HepG2 (cell line): ENCODE data around the gene FNDC3B. TPM values are rescaled to one million over a fixed set of nuclear protein-coding genes. Genes with fewer than 3 reads are reported as not detected.

Source experiments
- ATAC-seq: fragments of 200-7000 bp; cut with Tn5 transposase; 3 replicates; pipeline ENCODE4 v1.9.1; 2020; ENCODE audit warnings: mild to moderate bottlenecking, moderate library complexity
- BruUV-seq: library from RNA; stranded (reverse); fragments of 400-500 nt; replicated peaks from 2 replicates; lab custom pipeline; 2021; lab: Mats Ljungman, UMichigan
- CTCF ChIA-PET: fragments of 300-600 bp; formaldehyde crosslinking; extraction: SDS; loops from one replicate; lab custom pipeline; 2021; ENCODE audit warnings: low total read pairs, inconsistent platforms, low intra/inter-chr PET ratio; lab: Yijun Ruan, JAX
- POLR2A ChIA-PET: fragments of 350-600 bp; sonication (Branson Sonifier 250); formaldehyde crosslinking; loops from one replicate; lab custom pipeline; 2020; ENCODE audit warnings: antibody characterized with exemption, inconsistent platforms; lab: Yijun Ruan, JAX
- DNase-seq: peaks from one replicate; pipeline ENCODE4 v3.0.0-alpha.2; 2015; ENCODE audit warnings: low spot score
- FAIRE-seq: peaks from 3 replicates; lab custom pipeline; 2011; peaks lifted over from hg19 to GRCh38; lab: Jason Lieb, UNC
- H2AFZ ChIP-seq: one replicate; pipeline ENCODE4 v1.6.1; 2011; ENCODE audit warnings: low read length, inconsistent platforms
- H3K27ac ChIP-seq: fragments of 300-600 bp; 3 replicates; pipeline ENCODE4 v1.8.0; 2011; ENCODE audit warnings: mixed run types, mild to moderate bottlenecking, mixed read lengths, low read length, inconsistent platforms; ENCODE audit not compliant: insufficient read depth; ENCODE audit errors: extremely low read length
- H3K27me3 ChIP-seq, 2 experiments: fragments of 200-600 bp in 1 of 2; 2 replicates in 1 of 2; 3 replicates in 1 of 2; pipeline versions ENCODE4 v1.6.0 to v1.8.0; 2011; ENCODE audit warnings: low read length in 2 of 2, mild to moderate bottlenecking in 2 of 2, moderate library complexity in 2 of 2, inconsistent platforms in 1 of 2; ENCODE audit not compliant: insufficient read depth in 2 of 2, control insufficient read depth in 1 of 2
- H3K36me3 ChIP-seq, 2 experiments: fragments of 200-600 bp in 1 of 2; replicated peaks in 1 of 2; 2 replicates in 1 of 2; 3 replicates in 1 of 2; pipeline versions ENCODE4 v1.5.1 to v1.8.0; 2011; ENCODE audit warnings: low read length in 2 of 2, inconsistent platforms in 1 of 2; ENCODE audit not compliant: insufficient read depth in 2 of 2, control insufficient read depth in 1 of 2
- H3K4me1 ChIP-seq: 2 replicates; pipeline ENCODE4 v1.5.1; 2012; ENCODE audit warnings: low read length, inconsistent platforms; ENCODE audit not compliant: insufficient read depth
- H3K4me2 ChIP-seq: 2 replicates; pipeline ENCODE4 v1.6.0; 2011; ENCODE audit warnings: low read depth, low read length, inconsistent platforms
- H3K4me3 ChIP-seq, 3 experiments: fragments of 200-600 bp in 1 of 3; sonication (generic), shearing (Covaris generic) in 1 of 3; replicated peaks in 1 of 3; 2 replicates each; pipeline ENCODE4 v1.5.1; 2011 to 2016; ENCODE audit warnings: low read length in 3 of 3, inconsistent platforms in 2 of 3, low read depth in 2 of 3, mild to moderate bottlenecking in 2 of 3, control low read depth in 1 of 3, mixed read lengths in 1 of 3; ENCODE audit not compliant: insufficient read depth in 1 of 3
- H3K79me2 ChIP-seq: one replicate; pipeline ENCODE4 v1.6.1; 2011; ENCODE audit warnings: low read length, inconsistent platforms; ENCODE audit not compliant: insufficient read depth
- H3K9ac ChIP-seq: 2 replicates; pipeline ENCODE4 v1.6.0; 2011; ENCODE audit warnings: mild to moderate bottlenecking, low read depth, low read length, inconsistent platforms; ENCODE audit not compliant: insufficient read depth
- H3K9me3 ChIP-seq: 2 replicates; pipeline ENCODE4 v1.5.1; 2012; ENCODE audit warnings: mild to moderate bottlenecking, low read length
- H4K20me1 ChIP-seq: 2 replicates; pipeline ENCODE4 v1.6.0; 2011; ENCODE audit warnings: inconsistent platforms, mild to moderate bottlenecking, low read length, moderate library complexity; ENCODE audit not compliant: insufficient read depth
- AGO2 ChIP-seq: fragments of 200-400 bp; formaldehyde crosslinking; optimal IDR thresholded peaks from 2 replicates; pipeline ENCODE3; 2017; ENCODE audit warnings: mild to moderate bottlenecking, low read depth, low read length, moderate library complexity
- CEBPZ ChIP-seq: IDR thresholded peaks from 2 replicates; pipeline ENCODE4 v1.6.1; 2012; ENCODE audit warnings: low read length, improper control_type of control experiment
- ETV6 ChIP-seq: sonication (generic); formaldehyde crosslinking; conservative IDR thresholded peaks from 2 replicates; pipeline ENCODE4 v1.4.0; 2020; ENCODE audit warnings: missing genetic modification reagents
- FOXJ3 ChIP-seq: sonication (generic); formaldehyde crosslinking; IDR thresholded peaks from 2 replicates; pipeline ENCODE4 v1.4.0; 2020; ENCODE audit warnings: missing genetic modification reagents, mild to moderate bottlenecking, borderline replicate concordance
- HNRNPK ChIP-seq: fragments of 200-400 bp; formaldehyde crosslinking; IDR thresholded peaks from 2 replicates; pipeline ENCODE4 v1.6.1; 2018; ENCODE audit warnings: low read length, low read depth, moderate library complexity, mild to moderate bottlenecking; ENCODE audit not compliant: poor library complexity, severe bottlenecking
- SALL1 ChIP-seq: sonication (generic); formaldehyde crosslinking; IDR thresholded peaks from 2 replicates; pipeline ENCODE4 v1.8.0; 2022; ENCODE audit warnings: mild to moderate bottlenecking, missing genetic modification reagents
- TRIM22 ChIP-seq: fragments of 450-650 bp; IDR thresholded peaks from 2 replicates; pipeline ENCODE4 v1.6.1; 2017
- ZNF430 ChIP-seq: sonication (generic); formaldehyde crosslinking; IDR thresholded peaks from 2 replicates; pipeline ENCODE4 v1.9.0; 2021; ENCODE audit warnings: mild to moderate bottlenecking, missing genetic modification reagents
- ZNF589 ChIP-seq: sonication (generic); formaldehyde crosslinking; conservative IDR thresholded peaks from 2 replicates; pipeline ENCODE4 v1.8.0; 2022; ENCODE audit warnings: mild to moderate bottlenecking, moderate library complexity, missing genetic modification reagents
- ZNF761 ChIP-seq: sonication (generic); formaldehyde crosslinking; conservative IDR thresholded peaks from 2 replicates; pipeline ENCODE4 v1.4.0; 2020; ENCODE audit warnings: mild to moderate bottlenecking, missing genetic modification reagents
- ZNF766 ChIP-seq: sonication (generic); formaldehyde crosslinking; IDR thresholded peaks from 2 replicates; pipeline ENCODE4 v1.5.0; 2020; ENCODE audit warnings: missing genetic modification reagents, borderline replicate concordance
- ZNF792 ChIP-seq: IDR thresholded peaks from 2 replicates; pipeline ENCODE4 v1.6.1; 2016
- ZSCAN31 ChIP-seq: sonication (generic); formaldehyde crosslinking; IDR thresholded peaks from 2 replicates; pipeline ENCODE4 v1.5.0; 2020; ENCODE audit warnings: low read depth, mild to moderate bottlenecking, missing genetic modification reagents
- WGBS: methylation state at CpG from one replicate; pipeline ENCODE4 v1.1.6; 2017; ENCODE audit warnings: low lambda C conversion rate; 5-methylcytosine and 5-hydroxymethylcytosine counted together
- in situ Hi-C: cut with HindIII; loops from 2 replicates; pipeline ENCODE4 v1.10.0; 2017; ENCODE audit warnings: low pct_unique_long_range_greater_than_20kb; ENCODE audit not compliant: extremely low pct_ligation_motif_present
- intact Hi-C: fragments of 100-400 bp; cut with micrococcal nuclease; formaldehyde crosslinking; loops from one replicate; pipeline ENCODE4 v1.10.0; 2022; ENCODE audit not compliant: unreplicated experiment
- polyA plus RNA-seq, 8 experiments: library from polyadenylated mRNA; depleted of rRNA in 3 of 8; stranded (reverse) in 7 of 8; unstranded in 1 of 8; fragments of >200 nt; fragmentation: Illumina TruSeq in 4 of 8; extraction: Trizol in 4 of 8; gene quantifications; 2 replicates each; pipeline versions ENCODE4 v1.2.1 to v1.2.3, GENCODE V29; 2011 to 2016; ENCODE audit warnings: low read depth in 4 of 8, missing spikeins in 1 of 8, mixed read lengths in 1 of 8; ENCODE audit not compliant: insufficient read depth in 1 of 8
- total RNA-seq, 5 experiments: library from RNA; depleted of rRNA; stranded (reverse); fragments of >200 nt; fragmentation: Illumina TruSeq; extraction: Trizol; gene quantifications; 2 replicates each; pipeline ENCODE4 v1.2.3, GENCODE V29; 2016; ENCODE audit warnings: low read depth in 1 of 5
- TF ChIP-seq, protein P1 (sequence below): sonication (generic); formaldehyde crosslinking; IDR thresholded peaks from 2 replicates; pipeline ENCODE4 v1.4.0; 2020; ENCODE audit warnings: missing genetic modification reagents
- TF ChIP-seq, protein P2 (sequence below): sonication (generic); formaldehyde crosslinking; IDR thresholded peaks from 2 replicates; pipeline ENCODE4 v1.4.0; 2020; ENCODE audit warnings: low read depth, missing genetic modification reagents

Gene FNDC3B
- total and polyA plus RNA-seq, 2 of the 13 experiments (the other 11 are each of a cell fraction or from before 2014, with no cell fraction given) = 74.8 to 103 TPM

GRCh38 chr3:172174513-172175253, 135.3 kb downstream of the FNDC3B start:
- H3K4me1 ChIP-seq = peaks cover 100% of the 10 kb centered on the region
- no peak for FAIRE-seq
- TF ChIP-seq, protein P1, sequence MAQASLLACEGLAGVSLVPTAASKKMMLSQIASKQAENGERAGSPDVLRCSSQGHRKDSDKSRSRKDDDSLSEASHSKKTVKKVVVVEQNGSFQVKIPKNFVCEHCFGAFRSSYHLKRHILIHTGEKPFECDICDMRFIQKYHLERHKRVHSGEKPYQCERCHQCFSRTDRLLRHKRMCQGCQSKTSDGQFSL = no peak
- TF ChIP-seq ZNF430 (CRISPR knock-in tag) = no peak
- no peak for TF ChIP-seq ZNF589 (CRISPR knock-in tag)
- TF ChIP-seq, protein P2, sequence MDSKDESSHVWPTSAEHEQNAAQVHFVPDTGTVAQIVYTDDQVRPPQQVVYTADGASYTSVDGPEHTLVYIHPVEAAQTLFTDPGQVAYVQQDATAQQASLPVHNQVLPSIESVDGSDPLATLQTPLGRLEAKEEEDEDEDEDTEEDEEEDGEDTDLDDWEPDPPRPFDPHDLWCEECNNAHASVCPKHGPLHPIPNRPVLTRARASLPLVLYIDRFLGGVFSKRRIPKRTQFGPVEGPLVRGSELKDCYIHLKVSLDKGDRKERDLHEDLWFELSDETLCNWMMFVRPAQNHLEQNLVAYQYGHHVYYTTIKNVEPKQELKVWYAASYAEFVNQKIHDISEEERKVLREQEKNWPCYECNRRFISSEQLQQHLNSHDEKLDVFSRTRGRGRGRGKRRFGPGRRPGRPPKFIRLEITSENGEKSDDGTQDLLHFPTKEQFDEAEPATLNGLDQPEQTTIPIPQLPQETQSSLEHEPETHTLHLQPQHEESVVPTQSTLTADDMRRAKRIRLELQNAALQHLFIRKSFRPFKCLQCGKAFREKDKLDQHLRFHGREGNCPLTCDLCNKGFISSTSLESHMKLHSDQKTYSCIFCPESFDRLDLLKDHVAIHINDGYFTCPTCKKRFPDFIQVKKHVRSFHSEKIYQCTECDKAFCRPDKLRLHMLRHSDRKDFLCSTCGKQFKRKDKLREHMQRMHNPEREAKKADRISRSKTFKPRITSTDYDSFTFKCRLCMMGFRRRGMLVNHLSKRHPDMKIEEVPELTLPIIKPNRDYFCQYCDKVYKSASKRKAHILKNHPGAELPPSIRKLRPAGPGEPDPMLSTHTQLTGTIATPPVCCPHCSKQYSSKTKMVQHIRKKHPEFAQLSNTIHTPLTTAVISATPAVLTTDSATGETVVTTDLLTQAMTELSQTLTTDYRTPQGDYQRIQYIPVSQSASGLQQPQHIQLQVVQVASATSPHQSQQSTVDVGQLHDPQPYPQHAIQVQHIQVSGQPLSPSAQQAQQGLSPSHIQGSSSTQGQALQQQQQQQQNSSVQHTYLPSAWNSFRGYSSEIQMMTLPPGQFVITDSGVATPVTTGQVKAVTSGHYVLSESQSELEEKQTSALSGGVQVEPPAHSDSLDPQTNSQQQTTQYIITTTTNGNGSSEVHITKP (CRISPR knock-in tag) = no peak
- peak; percentile 67 for TF ChIP-seq AGO2
- TF ChIP-seq CEBPZ = no peak
- no peak for TF ChIP-seq FOXJ3 (CRISPR knock-in tag)
- no peak for TF ChIP-seq SALL1 (CRISPR knock-in tag)
- TF ChIP-seq ZNF766 (CRISPR knock-in tag) = no peak
- no peak for TF ChIP-seq ETV6
- no peak for TF ChIP-seq ZSCAN31 (CRISPR knock-in tag)
- peak; percentile 90 for TF ChIP-seq HNRNPK
- no peak for TF ChIP-seq ZNF792 (CRISPR knock-in tag)
- TF ChIP-seq TRIM22 = no peak
- TF ChIP-seq ZNF761 (CRISPR knock-in tag) = no peak

More at GRCh38 chr3:172174513-172175253, 135.3 kb downstream of the FNDC3B start:
- Histone ChIP-seq H4K20me1 (peaks cover 97% of the 10 kb centered on the region), H3K4me2 (no peak overlapping the region), H2AFZ (no peak overlapping the region), H3K36me3 (peaks cover 17 to 45% of the 10 kb centered on the region in 2 experiments), H3K9ac (no peak overlapping the region), H3K9me3 (no peaks in the 10 kb centered on the region), H3K27ac (peak overlapping the region; percentile 54), H3K79me2 (peaks cover 95% of the 10 kb centered on the region), H3K4me3 (no peak overlapping the region), H3K27me3 (no peaks in the 10 kb centered on the region)
- CTCF ChIA-PET = no interaction called here
- POLR2A ChIA-PET = no interaction called here
- ATAC-seq = no peak
- WGBS = 80% methylated on average over 6 of the region's 7 CpGs
- no peak for DNase-seq
- no TSS peak for BruUV-seq
- in situ Hi-C loops = no loop called here
- intact Hi-C loops = no loop called here
